DMS53 treated with DMSO at 0.1 percent for 48 hours (cell line): ENCODE measurements around the gene TP53TG3B.
"Not testable (repeated sequence)": the region's sequence is repeated elsewhere in the genome, so short reads cannot be mapped to it uniquely, and the experiment has no call there.

Source experiments
- DNase-seq: peaks from one replicate; lab custom pipeline; 2025; ENCODE audit not compliant: unreplicated experiment; lab: John Stamatoyannopoulos, UW

The TP53TG3B gene, protein sequence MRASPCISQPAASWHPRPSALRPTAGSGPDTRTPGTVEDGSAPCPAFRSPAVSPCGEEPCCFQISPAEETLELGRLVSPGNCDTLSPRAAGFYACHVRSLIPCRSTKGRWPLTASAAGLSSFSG

GRCh38 chr16:33360541-33360940 is at the start of gene TP53TG3B:
Gene TP53TG3B (plus strand): TSS chr16:33360841. CDS start chr16:33360909, 68 bp downstream.
- not testable (repeated sequence) for DNase-seq

DNA sequence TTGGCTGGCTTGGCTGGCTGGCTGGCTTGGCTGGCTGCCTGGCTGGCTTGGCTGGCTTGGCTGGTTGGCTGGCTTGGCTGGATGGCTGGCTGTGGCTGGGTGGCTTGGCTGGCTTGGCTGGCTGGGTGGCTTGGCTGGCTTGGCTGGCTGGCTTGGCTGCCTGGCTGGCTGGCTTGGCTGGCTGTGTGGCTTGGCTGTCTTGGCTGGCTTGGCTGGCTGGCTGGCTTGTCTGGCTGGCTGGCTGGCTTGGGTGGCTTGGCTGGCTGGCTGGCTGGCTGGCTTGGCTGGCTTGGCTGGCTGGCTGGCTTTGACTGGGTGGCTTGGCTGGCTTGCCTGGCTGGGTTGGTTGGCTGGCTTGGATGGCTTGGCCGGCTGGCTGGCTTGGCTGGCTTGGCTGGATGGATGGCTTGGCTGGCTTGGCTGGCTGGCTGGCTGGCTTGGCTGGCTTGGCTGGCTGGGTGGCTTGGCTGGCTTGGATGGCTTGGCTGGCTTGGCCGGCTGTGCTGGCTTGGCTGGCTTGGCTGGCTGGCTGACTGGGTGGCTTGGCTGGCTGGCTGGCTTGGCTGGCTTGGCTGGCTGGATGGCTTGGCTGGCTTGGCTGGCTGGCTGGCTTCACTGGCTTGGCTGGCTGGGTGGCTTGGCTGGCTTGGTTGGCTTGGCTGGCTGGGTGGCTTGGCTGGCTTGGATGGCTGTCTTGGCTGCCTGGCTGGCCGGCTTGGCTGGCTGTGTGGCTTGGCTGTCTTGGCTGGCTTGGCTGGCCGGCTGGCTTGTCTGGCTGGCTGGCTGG is 24.2 kb upstream of the TP53TG3B start:
- DNase-seq: not testable (repeated sequence)

DNA sequence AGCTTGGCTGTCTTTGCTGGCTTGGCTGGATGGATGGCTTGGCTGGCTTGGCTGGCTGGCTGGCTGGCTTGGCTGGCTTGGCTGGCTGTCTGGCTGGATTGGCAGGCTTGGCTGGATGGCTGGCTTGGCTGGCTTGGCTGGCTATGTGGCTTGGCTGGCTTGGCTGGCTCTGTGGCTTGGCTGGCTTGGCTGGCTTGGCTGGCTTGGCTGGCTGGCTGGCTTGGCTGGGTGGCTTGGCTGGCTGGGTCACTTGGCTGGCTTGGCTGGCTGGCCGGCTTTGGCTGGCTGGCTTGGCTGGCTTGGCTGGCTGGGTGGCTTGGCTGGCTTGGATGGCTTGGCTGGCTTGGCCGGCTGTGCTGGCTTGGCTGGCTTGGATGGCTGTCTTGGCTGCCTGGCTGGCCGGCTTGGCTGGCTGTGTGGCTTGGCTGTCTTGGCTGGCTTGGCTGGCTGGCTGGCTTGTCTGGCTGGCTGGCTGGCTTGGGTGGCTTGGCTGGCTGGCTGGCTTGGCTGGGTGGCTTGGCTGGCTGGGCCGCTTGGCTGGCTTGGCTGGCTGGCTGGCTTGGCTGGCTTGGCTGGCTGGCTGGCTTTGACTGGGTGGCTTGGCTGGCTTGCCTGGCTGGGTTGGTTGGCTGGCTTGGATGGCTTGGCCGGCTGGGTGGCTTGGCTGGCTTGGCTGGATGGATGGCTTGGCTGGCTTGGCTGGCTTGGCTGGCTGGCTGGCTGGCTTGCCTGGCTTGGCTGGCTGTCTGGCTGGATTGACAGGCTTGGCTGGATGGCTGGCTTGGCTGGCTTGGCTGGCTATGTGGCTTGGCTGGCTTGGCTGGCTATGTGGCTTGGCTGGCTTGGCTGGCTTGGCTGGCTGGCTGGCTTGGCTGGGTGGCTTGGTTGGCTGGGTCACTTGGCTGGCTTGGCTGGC is 22.8 kb upstream of the TP53TG3B start:
- DNase-seq: not testable (repeated sequence)

DNA sequence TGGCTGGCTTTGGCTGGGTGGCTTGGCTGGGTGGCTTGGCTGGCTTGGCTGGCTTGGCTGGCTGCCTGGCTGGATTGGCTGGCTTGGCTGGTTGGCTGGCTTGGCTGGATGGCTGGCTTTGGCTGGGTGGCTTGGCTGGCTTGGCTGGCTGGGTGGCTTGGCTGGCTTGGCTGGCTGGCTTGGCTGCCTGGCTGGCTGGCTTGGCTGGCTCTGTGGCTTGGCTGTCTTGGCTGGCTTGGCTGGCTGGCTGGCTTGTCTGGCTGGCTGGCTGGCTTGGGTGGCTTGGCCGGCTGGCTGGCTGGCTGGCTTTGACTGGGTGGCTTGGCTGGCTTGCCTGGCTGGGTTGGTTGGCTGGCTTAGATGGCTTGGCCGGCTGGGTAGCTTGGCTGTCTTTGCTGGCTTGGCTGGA is 22.1 kb upstream of the TP53TG3B start:
- not testable (repeated sequence) for DNase-seq

DNA sequence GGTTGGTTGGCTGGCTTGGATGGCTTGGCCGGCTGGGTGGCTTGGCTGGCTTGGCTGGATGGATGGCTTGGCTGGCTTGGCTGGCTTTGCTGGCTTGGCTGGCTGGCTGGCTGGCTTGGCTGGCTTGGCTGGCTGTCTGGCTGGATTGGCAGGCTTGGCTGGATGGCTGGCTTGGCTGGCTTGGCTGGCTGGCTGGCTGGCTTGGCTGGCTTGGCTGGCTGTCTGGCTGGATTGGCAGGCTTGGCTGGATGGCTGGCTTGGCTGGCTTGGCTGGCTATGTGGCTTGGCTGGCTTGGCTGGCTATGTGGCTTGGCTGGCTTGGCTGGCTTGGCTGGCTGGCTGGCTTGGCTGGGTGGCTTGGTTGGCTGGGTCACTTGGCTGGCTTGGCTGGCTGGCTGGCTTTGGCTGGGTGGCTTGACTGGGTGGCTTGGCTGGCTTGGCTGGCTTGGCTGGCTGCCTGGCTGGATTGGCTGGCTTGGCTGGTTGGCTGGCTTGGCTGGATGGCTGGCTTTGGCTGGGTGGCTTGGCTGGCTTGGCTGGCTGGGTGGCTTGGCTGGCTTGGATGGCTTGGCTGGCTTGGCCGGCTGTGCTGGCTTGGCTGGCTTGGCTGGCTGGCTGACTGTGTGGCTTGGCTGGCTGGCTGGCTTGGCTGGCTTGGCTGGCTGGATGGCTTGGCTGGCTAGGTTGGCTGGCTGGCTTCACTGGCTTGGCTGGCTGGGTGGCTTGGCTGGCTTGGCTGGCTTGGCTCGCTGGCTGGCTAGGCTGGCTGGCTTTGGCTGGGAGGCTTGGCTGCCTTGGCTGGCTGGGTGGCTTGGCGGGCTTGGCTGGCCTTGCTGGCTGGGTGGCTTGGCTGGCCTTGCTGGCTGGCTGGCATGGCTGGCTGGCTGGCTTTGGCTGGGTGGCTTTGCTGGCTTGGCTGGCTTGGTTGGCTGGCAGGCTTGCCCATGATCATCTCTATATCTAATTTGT is 21.3 kb upstream of the TP53TG3B start:
- not testable (repeated sequence) for DNase-seq
